ENCODE results near the gene PKD1. TPM values are rescaled to one million over a fixed set of nuclear protein-coding genes. Genes with fewer than 3 reads are reported as not detected.

PKD1 gene
- total RNA-seq, 1 experiment from 2014 or later, result 102 TPM

- peak overlapping the region; percentile 49 for H3K27ac Mint-ChIP-seq
These were observed 96.2 kb downstream of the PKD1 start for GRCh38 chr16:2039274-2040031.

More at GRCh38 chr16:2039274-2040031, 96.2 kb downstream of the PKD1 start:
- DNase-seq (ENCODE audit: low spot score) (no peak), ATAC-seq (no peak)
- POLR2A ChIA-PET, result no interaction called here
- H3K27me3 Mint-ChIP-seq (ENCODE audit: low read depth), result no peaks in the 10 kb centered on the region
- no peaks in the 10 kb centered on the region for H3K4me1 Mint-ChIP-seq
- CTCF ChIA-PET, result interaction anchor here (0.6 to 3.0 kb wide), 4 partner anchors 16 to 200 kb away, joined by 3 to 11 read pairs (median 4); no protein-coding TSS in a partner anchor
- no peak overlapping the region for H3K4me3 Mint-ChIP-seq
- H3K9me3 Mint-ChIP-seq, result no peaks in the 10 kb centered on the region
- H3K36me3 Mint-ChIP-seq, result no peaks in the 10 kb centered on the region; the same call in 1 of the 2 replicates
- TF ChIP-seq IRF1 (CRISPR knock-in tag; IDR thresholded peaks at IDR 0.05) (no peak), FOXJ3 (CRISPR knock-in tag; IDR thresholded peaks at IDR 0.05; ENCODE audit: borderline replicate concordance) (no peak), IRF2 (CRISPR knock-in tag; IDR thresholded peaks at IDR 0.05; ENCODE audit: borderline replicate concordance, low read depth) (no peak), PRRX2 (CRISPR knock-in tag; IDR thresholded peaks at IDR 0.05) (no peak), FOXP1 (CRISPR knock-in tag; IDR thresholded peaks at IDR 0.05; ENCODE audit: borderline replicate concordance) (no peak)

Small RNAs within 50 kb of the gene (microRNA-seq; reads per million reads assigned to microRNA genes)
- not detected for gene MIR1225 (ENCODE audit: borderline number of aligned reads)
- not detected for gene MIR3180-5 (ENCODE audit: borderline number of aligned reads)
- not detected for gene MIR4516 (ENCODE audit: borderline number of aligned reads)
- not detected for gene MIR6511B1 (ENCODE audit: borderline number of aligned reads)

Other genes with a start within 250 kb of the PKD1 start
- gene HS3ST6, start 217.5 kb downstream of the PKD1 start, total RNA-seq (2021), result 0.41 to 1.0 TPM (median 0.50 TPM) in 3 replicates
- 26.4 to 29.8 TPM (median 28.3 TPM) in 3 replicates for gene MSRB1, start 192.7 kb downstream of the PKD1 start, total RNA-seq (2021)
- 0.77 to 1.1 TPM (median 0.96 TPM) in 3 replicates for gene RPL3L, start 181.2 kb downstream of the PKD1 start, total RNA-seq (2021)
- gene NDUFB10, start 176.4 kb downstream of the PKD1 start, total RNA-seq (2021), result 200 to 228 TPM (median 205 TPM) in 3 replicates
- 4,395 to 4,767 TPM (median 4,632 TPM) in 3 replicates for gene RPS2, start 171.1 kb downstream of the PKD1 start, total RNA-seq (2021)
- 0.31 TPM in 1 of 3 replicates, not detected in the others for gene RNF151, start 169.0 kb downstream of the PKD1 start, total RNA-seq (2021)
- gene TBL3, start 163.8 kb downstream of the PKD1 start, total RNA-seq (2021), result 67.6 to 73.4 TPM (median 71.3 TPM) in 3 replicates
- 5.7 to 7.7 TPM (median 6.9 TPM) in 3 replicates for gene NOXO1, start 154.4 kb downstream of the PKD1 start, total RNA-seq (2021)
- gene GFER, start 151.7 kb downstream of the PKD1 start, total RNA-seq (2021), result 56.0 to 58.5 TPM (median 57.0 TPM) in 3 replicates
- 41.5 to 53.5 TPM (median 51.2 TPM) in 3 replicates for gene SYNGR3, start 145.9 kb downstream of the PKD1 start, total RNA-seq (2021)
- 53.9 to 66.4 TPM (median 55.5 TPM) in 3 replicates for gene ZNF598, start 126.1 kb downstream of the PKD1 start, total RNA-seq (2021)
- 15.2 to 28.6 TPM (median 22.0 TPM) in 3 replicates for gene NPW, start 116.1 kb downstream of the PKD1 start, total RNA-seq (2021)
- 23.3 to 31.1 TPM (median 28.0 TPM) in 3 replicates for gene NHERF2, start 109.0 kb downstream of the PKD1 start, total RNA-seq (2021)
- 90.5 to 93.4 TPM (median 93.3 TPM) in 3 replicates for gene NTHL1, start 88.1 kb downstream of the PKD1 start, total RNA-seq (2021)
- gene TSC2, start 87.9 kb downstream of the PKD1 start, total RNA-seq (2021), result 103 to 134 TPM (median 117 TPM) in 3 replicates
- gene RAB26, start 12.7 kb upstream of the PKD1 start, total RNA-seq (2021), result 6.2 to 7.3 TPM (median 6.9 TPM) in 3 replicates
- gene TRAF7, start 19.9 kb upstream of the PKD1 start, total RNA-seq (2021), result 148 to 159 TPM (median 152 TPM) in 3 replicates
- gene CASKIN1, start 60.7 kb upstream of the PKD1 start, total RNA-seq (2021), result 9.4 to 15.7 TPM (median 11.3 TPM) in 3 replicates
- gene MLST8, start 69.6 kb upstream of the PKD1 start, total RNA-seq (2021), result 71.6 to 76.1 TPM (median 75.9 TPM) in 3 replicates
- gene BRICD5, start 75.0 kb upstream of the PKD1 start, total RNA-seq (2021), result 12.5 to 15.2 TPM (median 13.6 TPM) in 3 replicates
- gene PGP, start 78.9 kb upstream of the PKD1 start, total RNA-seq (2021), result 38.4 to 40.1 TPM (median 39.5 TPM) in 3 replicates
- 27.2 to 34.4 TPM (median 27.8 TPM) in 3 replicates for gene E4F1, start 87.7 kb upstream of the PKD1 start, total RNA-seq (2021)
- gene DNASE1L2, start 100.5 kb upstream of the PKD1 start, total RNA-seq (2021), result 0.66 to 1.1 TPM (median 1.0 TPM) in 3 replicates
- gene ECI1, start 115.7 kb upstream of the PKD1 start, total RNA-seq (2021), result 100 to 110 TPM (median 106 TPM) in 3 replicates
- gene RNPS1, start 132.2 kb upstream of the PKD1 start, total RNA-seq (2021), result 331 to 333 TPM (median 333 TPM) in 3 replicates
- gene ABCA3, start 204.8 kb upstream of the PKD1 start, total RNA-seq (2021), result 12.1 to 16.8 TPM (median 15.9 TPM) in 3 replicates